NCI-H345 treated with DMSO at 0.1 percent for 48 hours (cell line): ENCODE measurements around the gene FCRL1.

Experiments used
- DNase-seq: peaks from one replicate; lab custom pipeline; 2025; ENCODE audit not compliant: unreplicated experiment; lab: John Stamatoyannopoulos, UW

The FCRL1 gene

GRCh38 chr1:157803851-157804250 lies 16.1 kb downstream of the FCRL1 start:
- no peak for DNase-seq

- DNase-seq = no peak
These were observed 19.9 kb downstream of the FCRL1 start for GRCh38 chr1:157799996-157800395.

DNA sequence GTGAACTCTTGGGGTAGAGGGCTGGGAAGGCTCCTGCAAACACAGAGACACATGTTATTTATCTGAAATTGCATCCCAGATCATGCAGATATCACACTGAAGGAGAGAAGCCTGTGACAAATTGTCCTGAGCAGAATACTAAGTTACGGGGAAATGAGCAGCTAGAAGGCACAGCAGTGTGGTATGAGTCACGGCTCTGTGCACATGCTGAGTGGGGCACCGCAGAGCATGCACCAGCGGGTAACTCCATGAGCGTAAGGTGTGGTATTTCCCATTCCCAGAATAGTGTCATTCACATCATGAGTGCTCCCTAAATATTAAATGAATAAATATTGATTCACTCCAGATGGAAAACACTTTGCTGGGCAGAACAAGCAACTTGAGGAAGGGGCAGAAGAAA lies 21.7 kb downstream of the FCRL1 start:
- no peak for DNase-seq

DNA sequence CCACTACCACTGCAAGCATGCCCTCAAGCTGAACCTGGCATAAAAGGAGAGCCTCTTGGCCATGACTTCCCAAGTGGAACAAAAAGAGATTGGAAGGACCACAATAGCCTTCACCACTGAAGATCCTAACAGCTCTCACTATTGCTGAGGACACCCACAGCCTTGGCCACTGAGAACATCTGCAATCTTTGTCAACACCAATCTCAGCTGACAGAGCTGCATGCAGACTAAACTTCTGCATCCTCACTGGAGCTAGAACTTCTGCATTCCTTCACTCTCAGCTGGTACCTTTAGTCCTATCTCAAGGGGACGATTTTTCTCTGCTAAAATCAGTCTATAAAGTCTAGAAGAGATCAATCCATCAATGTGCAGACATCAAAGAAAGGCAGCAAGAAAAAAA lies 34.7 kb downstream of the FCRL1 start:
- DNase-seq = no peak

GRCh38 chr1:157784801-157785200 lies 35.1 kb downstream of the FCRL1 start:
- no peak for DNase-seq

- no peak for DNase-seq
These were observed 37.0 kb downstream of the FCRL1 start for GRCh38 chr1:157782931-157783330.

DNA sequence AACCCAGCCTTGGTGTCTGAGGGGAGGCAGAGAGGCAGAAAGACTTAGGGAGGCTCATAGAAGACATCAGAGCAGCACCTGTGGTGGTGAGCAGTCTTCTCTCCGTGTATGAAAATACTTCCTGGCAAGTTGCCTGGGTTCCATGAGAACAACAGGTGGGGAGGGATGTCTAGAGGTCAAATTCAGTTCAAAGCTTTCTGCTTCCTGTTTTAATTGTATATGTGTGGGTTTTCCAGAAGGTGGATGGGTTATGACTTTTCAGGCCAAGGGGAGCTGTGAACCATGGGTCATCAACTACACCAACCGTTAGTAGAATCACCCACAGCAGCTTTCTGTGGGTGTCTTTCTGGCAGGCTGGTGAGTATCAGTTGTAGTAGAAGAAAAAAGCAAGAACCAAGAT lies 38.9 kb downstream of the FCRL1 start:
- no peak for DNase-seq

GRCh38 chr1:157776971-157777391 lies 42.9 kb downstream of the FCRL1 start, which contains the start of gene FCRL2:
TSS of gene FCRL2 (minus strand) at chr1:157777132. CDS start at chr1:157777073, 59 bp downstream.
- DNase-seq = no peak

DNA sequence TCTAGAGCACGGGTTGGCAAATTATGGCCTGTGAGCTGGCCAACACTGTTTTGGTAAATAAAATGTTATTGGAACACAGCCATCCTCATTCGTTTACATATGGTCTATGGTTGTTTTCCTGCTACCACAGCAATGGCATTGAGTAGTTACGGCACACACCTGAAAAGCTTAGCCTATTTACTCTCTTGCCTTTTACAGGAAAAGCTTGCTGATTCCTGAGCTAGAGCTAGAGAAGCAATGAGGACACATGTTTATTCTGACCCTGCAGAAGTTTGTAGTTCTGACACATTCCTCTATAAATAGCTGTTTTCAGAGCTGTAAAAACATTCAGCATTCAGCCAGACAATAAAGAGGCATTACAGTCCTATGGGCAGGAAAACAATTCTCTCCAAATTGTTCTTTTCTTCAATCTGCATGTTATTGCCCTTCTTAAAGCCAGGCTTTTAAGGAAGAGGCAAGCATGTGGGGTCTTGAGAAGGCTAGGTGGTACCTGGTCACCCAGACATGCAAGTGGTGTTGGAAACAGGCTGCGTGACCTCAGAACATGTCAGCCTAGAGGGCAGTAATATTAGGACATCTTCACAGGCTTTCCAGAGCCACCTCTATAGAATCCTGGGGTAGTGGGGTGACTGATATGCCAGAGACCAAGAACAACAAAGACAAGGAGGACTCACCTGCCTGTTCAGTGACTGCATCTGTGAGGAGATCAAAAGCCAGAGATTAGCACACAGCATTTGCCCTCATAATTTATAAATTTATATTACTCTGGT lies 44.6 kb downstream of the FCRL1 start:
- no peak for DNase-seq

- no peak for DNase-seq
These were observed 45.5 kb downstream of the FCRL1 start for GRCh38 chr1:157774412-157774811.

DNA sequence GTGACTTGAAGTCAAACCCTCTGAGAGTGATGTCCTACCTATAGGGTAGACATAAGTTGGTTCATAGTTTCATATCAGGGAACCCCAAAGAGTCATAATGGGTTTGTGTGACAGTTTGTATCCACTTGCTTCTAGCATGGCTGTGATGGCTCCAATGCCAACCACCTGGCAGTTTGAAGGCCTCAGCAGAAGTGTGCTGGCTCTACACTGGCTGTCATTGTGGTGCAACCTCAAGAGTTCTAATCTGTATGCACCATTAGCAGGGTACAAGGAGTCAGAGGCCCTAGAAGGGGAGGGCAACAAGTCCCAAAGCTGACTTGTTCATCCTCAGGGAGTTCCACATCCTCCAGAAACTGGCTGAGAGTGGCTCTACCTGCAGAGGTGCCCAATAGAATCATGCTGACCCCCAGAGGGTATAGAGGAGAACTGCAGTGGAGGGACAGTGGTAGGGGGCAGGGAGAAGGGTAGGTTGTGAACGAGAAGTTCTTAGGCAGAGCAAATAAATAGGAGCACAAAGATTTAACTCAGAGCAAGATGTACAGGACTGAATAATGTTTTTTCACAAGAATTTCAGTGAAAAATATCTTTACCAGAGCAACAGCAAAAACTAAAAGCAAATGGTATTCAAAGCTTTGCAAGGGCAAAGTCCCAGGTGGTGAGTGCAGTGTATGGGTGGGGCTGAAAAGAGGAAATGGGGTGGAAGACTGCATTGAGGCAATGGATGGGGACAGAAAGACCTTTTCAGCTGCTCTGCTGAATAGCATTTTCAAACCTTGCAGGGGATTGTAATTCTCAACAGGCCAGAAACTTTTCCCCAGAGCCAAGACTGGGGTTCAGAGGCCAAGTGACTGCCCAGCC lies 46.2 kb downstream of the FCRL1 start:
- no peak for DNase-seq

DNA sequence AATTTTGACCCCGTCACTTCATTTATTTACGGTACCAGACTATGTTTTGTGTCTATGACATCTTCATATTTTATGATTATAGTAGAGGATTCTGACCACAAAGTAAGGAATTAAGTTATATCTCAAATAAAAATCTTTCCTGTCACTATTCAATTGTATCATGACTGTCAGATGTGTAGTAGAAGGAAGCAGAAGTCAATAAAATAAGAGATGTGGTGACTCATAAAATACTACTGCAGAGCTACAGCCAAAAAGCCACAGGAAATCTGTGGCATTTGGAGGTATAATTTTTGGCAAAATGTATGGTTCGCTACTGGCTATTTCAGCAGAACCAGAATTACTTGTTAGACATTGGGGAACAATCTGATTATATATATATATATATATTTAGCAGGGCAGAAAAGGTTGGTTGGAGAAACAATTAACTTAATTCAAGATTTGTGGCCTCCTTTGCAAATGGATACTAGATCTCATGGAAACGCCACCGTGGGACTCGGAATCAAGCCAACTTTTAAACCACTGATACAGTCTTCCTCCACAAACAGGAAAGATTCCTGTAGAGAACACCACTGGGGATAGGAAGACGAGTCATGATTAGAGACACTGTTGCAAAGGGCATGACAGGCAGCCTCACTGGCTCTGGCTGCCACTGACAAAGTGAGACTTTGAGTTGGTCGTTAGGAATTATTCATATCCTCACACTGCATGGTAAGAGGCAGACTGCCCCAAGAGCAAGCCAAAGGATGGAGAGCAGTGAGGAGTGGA lies 48.1 kb downstream of the FCRL1 start:
- no peak for DNase-seq

- DNase-seq = no peak
These were observed 49.4 kb downstream of the FCRL1 start for GRCh38 chr1:157770442-157771043.

DNA sequence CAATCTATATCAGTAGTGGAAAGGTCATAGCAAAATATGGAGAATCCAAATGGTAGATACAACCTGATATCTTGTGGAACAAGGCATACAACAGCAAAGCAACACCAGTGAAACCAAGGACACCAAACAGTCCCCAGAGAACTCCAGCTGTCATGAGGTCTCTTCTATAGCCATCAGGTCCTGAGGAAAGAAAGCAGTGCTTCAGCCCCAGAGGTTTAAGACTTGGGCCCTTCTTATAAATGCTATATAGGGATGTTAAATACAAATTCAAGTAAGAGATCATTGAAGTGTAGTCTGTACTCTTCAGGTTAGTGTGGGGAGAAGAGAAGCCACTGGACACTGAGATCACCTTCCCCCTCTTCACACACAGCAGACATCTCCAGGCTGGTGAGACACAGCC lies 53.1 kb downstream of the FCRL1 start:
- no peak for DNase-seq

DNA sequence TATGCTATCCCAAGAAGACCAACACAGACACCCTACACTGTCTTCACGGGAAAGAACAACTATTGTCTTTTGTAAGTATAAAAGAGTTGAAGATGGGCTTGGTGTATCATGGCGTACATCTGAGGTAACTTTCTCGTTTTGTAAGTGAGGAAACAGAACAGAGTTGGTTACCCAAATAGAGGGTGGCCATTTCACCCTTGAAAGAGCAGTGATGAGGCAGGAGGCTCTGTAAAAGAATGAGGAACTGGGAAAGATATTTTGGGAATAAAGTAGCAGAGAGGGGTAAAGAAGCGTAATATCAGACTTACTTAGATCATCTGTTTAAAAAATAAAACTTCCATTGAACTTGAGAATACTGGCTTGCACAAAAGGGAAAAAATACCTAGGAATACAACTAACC lies 61.9 kb downstream of the FCRL1 start:
- DNase-seq = no peak

GRCh38 chr1:157753611-157754010 lies 66.3 kb downstream of the FCRL1 start:
- DNase-seq = no peak

- no peak for DNase-seq
These were observed 68.6 kb downstream of the FCRL1 start for GRCh38 chr1:157751283-157751682.

GRCh38 chr1:157748262-157748817 lies 71.6 kb downstream of the FCRL1 start:
- DNase-seq = no peak
